SW 1271 (cell line): ENCODE measurements around the gene B3GALT6.
"Not testable (repeated sequence)": the region's sequence is repeated elsewhere in the genome, so short reads cannot be mapped to it uniquely, and the experiment has no call there.

Source experiments
- DNase-seq, 2 experiments: peaks; one replicate each; lab custom pipeline; 2025; lab: John Stamatoyannopoulos, UW

Gene B3GALT6

GRCh38 chr1:1245178-1245816 is 13.3 kb downstream of the B3GALT6 start:
- no peak for DNase-seq

- DNase-seq = no peak
Measured at GRCh38 chr1:1245817-1246576, 14.0 kb downstream of the B3GALT6 start.

GRCh38 chr1:1246577-1247340 is 14.7 kb downstream of the B3GALT6 start, which contains the start of gene C1QTNF12:
Gene C1QTNF12 (minus strand): TSS chr1:1246722. CDS start chr1:1246690, 32 bp downstream.
- no peak for DNase-seq

- DNase-seq = no peak
Measured at GRCh38 chr1:1247341-1247913, 15.4 kb downstream of the B3GALT6 start.

GRCh38 chr1:1248009-1248913 is 16.2 kb downstream of the B3GALT6 start:
- not testable (repeated sequence) for DNase-seq

- DNase-seq = no peak
Measured at GRCh38 chr1:1250786-1251284, 18.8 kb downstream of the B3GALT6 start.

GRCh38 chr1:1253314-1253713 is 21.3 kb downstream of the B3GALT6 start:
- no peak for DNase-seq

GRCh38 chr1:1253972-1254666 is 22.1 kb downstream of the B3GALT6 start:
- DNase-seq = no peak

- DNase-seq = no peak
Measured at GRCh38 chr1:1254667-1254998, 22.6 kb downstream of the B3GALT6 start.

- DNase-seq = no peak
Measured at GRCh38 chr1:1255078-1255477, 23.0 kb downstream of the B3GALT6 start.

- no peak for DNase-seq
Measured at GRCh38 chr1:1255611-1256010, 23.6 kb downstream of the B3GALT6 start.

- no peak for DNase-seq
Measured at GRCh38 chr1:1256956-1257871, 25.2 kb downstream of the B3GALT6 start.

GRCh38 chr1:1259119-1259488 is 27.1 kb downstream of the B3GALT6 start:
- DNase-seq = no peak

- no peak for DNase-seq
Measured at GRCh38 chr1:1259540-1259939, 27.5 kb downstream of the B3GALT6 start.

- no peak for DNase-seq
Measured at GRCh38 chr1:1259951-1260600, 28.0 kb downstream of the B3GALT6 start.

GRCh38 chr1:1260843-1261560 is 29.0 kb downstream of the B3GALT6 start:
- DNase-seq = no peak

- DNase-seq = no peak
Measured at GRCh38 chr1:1262071-1262470, 30.0 kb downstream of the B3GALT6 start.

GRCh38 chr1:1262758-1263157 is 30.7 kb downstream of the B3GALT6 start:
- DNase-seq = no peak
